GM21723 (cell line): ENCODE data around the gene UTF1.
"Not testable (repeated sequence)": the region's sequence is repeated elsewhere in the genome, so short reads cannot be mapped to it uniquely, and the experiment has no call there.

Experiments
- ATAC-seq: cut with Tn5 transposase; IDR thresholded peaks from one replicate; pipeline ENCODE4 v1.9.1; 2021; ENCODE audit warnings: mild to moderate bottlenecking, moderate library complexity; ENCODE audit not compliant: unreplicated experiment

Gene UTF1

DNA sequence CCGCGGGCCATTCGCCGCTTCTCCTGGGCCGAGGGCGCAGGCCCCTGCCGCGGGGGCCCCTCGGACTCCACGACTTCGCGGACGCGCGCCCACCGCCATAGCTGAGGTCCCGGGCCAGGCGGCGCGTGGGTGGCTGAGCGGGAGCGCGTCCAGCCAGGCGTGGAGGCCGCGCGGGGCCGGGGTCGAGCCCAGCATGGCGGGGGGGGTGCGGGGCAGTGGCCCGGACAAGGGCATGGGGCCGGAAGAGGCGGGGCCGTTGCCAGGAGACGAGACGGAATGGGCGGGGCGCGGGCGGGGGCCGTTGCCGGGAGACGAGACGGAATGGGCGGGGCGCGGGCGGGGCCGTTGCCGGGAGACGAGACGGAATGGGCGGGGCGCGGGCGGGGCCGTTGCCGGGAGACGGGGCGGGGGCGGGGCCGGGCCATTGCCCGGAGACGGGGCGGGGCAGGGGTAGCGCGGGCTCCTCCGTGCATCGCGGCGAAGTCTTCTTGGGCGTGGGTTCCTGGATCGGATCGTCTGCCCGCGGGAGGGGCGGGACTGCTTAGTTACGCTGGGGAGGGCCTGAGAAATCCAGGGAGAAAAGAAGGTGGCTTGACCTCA lies 31.8 kb downstream of the UTF1 start:
- ATAC-seq: peak; percentile 50

GRCh38 chr10:133262696-133263095 lies 32.7 kb downstream of the UTF1 start:
- no peak for ATAC-seq

DNA sequence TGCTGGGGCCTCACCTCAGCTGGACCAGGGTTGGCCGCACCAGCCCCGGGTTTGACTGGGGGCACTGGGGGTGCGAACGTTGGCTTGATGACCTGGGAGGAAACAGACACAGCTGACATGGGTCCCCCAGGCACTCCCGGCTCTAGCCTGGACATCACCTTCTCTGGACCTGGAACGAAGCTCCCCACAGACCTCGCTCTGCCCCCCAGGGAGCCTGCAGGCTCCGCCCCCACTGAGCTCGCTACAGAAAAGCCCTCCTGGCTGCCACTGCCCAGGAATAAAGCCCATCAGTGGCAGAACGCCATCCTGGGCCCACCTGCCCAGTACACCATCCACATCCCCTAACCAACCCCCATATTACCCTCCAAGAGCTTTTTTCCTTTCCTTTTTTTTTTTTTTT lies 33.7 kb downstream of the UTF1 start:
- no peak for ATAC-seq

DNA sequence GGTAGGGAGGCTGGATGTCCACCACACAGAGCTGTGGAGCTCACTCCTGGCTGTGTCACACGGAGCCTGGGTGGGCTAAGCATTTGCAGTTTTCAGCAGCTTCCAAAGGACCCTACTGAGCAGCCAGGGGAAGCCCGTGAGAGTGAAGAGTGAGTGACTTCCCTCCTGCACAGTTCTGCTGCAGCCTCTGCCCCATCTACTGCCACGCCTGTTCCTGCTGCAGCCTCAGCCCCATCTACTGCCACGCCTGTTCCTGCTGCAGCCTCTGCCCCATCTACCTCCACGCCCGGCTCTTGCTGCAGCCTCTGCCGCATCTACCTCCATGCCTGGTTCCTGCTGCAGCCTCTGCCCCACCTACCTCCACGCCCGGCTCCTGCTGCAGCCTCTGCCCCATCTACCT lies 34.4 kb downstream of the UTF1 start:
- no peak for ATAC-seq

- not testable (repeated sequence) for ATAC-seq
These were observed 35.0 kb downstream of the UTF1 start for GRCh38 chr10:133265052-133265451.

- no peak for ATAC-seq
These were observed 36.2 kb downstream of the UTF1 start for GRCh38 chr10:133266056-133266795.

DNA sequence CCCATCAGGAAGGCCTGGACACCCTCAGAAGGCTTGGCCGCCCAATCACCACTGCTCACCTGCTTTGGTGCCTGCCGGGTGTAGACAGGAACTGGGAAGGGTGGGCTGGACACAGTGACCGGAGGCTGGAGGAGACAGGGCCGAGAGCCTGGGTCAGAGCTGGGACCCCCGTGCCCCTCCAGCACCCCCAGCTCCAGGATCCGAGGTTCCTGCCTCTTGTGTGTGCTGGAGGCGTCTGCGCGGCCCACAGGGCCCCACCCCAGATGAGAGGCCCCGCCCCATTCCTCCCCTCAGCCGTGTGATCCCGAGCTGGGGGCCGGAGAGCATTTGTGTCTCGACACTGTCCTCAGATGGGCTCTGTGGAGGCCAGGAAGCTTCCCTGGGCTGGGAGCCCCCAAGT lies 37.3 kb downstream of the UTF1 start:
- no peak for ATAC-seq

DNA sequence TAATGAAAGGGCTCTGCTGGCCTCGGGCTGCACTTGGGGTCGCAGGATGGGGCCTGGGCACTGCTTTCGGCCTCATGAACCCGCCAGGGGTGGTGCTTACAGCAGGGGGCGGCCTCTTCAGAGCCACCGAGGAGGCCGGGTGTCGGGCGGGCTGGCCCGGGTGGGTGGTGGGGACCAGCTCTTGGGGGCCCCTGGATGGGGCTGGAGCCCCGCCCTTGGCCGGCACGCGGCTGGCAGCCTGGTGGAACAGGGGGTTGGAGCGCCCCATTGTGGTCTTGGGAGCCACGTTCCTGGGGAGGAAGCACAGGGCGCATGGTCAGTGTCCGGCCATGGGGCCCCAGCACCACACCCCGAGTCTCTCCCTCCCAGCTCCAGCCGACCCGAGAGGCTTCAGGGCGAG lies 37.8 kb downstream of the UTF1 start:
- no peak for ATAC-seq

GRCh38 chr10:133268532-133268931 lies 38.5 kb downstream of the UTF1 start:
- no peak for ATAC-seq

DNA sequence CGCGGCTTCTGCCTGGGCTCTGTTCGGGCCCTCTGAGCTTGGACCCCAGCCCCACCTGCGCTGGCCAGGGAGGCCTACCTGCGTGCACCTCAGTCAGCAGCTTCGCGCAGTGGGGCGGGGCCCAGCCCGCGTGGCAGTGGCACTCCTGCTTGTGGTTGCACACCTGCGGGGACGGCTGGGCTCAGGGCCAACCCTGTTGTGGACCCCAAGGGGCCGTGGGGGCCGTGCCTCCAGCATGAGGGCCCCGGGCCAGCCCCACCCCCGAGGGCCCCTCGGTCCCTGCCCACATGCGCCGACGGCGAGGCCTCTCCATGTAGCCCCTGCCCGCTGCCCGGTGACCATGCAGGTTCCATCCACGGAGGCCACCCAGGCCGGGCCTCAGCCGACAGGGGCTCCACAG lies 39.4 kb downstream of the UTF1 start:
- ATAC-seq: no peak

DNA sequence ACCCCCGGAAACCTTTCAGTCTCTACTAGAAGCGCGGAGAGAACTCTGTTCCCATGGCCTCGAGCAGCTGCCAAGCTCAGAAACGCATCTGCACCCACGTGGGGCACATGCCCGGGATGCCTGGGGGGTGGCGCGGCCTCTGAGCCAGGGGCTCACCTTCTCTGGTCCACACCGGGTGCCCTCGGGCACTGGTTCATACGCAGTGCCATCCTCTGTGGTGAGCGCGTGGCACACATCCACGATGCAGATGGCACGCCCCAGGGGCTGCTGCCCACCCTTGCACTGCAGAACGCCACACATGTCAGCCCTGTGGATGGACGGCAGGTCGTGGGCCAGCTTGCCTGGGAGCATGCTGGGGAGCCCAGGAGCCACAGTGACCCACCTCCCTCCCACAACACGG lies 40.2 kb downstream of the UTF1 start:
- ATAC-seq: no peak

DNA sequence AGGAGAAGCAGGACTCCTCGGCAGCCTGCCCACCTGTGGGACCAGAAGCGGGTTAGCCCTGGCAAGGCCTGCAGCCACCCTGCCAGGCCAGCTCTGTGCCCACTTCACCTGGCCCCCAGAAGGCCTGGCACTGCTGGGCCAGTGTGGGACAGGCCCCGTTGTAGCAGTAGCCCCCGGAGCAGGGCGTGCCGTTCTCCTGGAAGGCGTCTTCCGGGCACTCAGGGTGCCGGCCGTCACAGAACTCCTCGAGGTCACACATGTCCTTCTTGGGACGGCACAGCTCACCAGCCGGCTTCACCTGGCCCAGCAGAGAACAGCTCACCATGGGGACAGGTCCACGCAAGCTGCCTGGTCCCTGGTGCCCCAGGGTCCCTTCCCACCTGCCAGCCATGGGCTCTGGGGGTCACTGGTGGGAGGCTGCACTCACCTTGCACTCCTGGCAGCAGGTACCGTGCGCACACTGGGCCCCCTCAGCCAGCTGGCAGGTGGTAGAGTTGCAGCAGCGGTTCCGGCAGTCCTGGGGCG lies 40.8 kb downstream of the UTF1 start:
- no peak for ATAC-seq

DNA sequence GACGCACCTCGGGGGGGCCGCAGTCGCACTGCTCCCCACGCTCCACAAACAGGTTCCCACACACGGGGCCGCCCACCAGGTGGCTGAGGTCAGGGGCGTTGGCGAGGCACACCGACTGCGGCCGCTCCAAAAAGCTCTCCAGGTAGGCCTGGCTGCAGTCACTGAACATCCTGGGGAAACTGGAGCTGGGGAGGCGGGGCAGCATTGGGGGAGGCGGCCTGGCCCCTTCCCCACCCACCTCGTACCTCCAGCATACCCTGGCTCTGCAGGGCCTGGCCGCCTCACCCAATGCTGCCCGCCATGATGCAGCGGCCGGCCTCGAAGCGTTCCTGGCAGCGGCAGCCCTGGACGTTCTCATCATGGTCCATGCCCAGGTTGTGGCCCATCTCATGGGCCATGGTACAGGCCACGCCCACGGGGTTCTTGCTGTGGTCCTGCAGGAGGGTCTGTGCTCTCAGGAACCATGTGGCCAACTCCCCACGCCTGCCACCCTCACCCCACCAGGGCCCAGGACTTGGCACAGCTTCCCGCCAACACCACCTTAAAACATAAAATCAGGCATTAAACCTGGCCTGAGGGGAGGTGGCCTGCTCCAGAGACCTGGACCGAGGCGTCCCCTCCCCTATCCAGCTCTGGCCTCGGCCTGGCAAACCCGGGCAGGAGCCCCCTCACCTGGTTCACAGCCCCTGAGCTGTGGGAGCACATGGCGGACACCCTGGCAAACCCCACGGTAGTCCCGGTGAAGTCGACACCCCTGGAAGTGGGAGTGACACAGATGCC lies 41.7 kb downstream of the UTF1 start:
- no peak for ATAC-seq

DNA sequence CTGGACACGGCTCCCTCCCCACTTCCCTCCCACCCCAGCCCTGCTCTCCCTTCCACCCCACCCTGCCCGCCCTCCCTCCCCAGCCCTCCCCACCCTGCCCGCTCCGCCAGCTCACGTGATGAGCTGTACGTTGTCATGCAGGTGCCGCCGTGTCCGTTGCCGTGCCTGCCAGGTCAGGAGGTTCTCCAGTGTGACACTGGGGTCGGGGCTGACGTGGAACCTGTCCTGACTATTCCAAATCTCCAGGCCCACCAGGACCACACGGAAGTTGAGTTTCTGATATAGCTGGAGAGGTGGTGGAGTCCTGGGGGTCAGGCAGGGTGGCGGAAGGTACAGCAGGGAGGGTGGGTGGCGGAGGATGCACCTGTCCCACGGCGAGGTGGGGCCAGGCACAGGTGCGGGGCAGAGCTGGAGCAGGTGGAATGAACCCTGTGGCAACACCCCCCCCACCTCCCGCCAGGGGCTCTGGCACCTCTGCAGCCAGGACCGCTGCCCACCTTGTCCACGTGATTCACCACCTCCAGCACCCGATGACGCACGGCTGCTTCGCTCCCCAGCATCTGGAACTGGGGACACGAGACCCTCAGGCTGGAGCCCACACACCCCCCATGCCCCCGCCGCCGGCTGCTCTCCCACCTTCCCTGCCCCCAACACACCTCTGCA lies 42.4 kb downstream of the UTF1 start:
- ATAC-seq: no peak

DNA sequence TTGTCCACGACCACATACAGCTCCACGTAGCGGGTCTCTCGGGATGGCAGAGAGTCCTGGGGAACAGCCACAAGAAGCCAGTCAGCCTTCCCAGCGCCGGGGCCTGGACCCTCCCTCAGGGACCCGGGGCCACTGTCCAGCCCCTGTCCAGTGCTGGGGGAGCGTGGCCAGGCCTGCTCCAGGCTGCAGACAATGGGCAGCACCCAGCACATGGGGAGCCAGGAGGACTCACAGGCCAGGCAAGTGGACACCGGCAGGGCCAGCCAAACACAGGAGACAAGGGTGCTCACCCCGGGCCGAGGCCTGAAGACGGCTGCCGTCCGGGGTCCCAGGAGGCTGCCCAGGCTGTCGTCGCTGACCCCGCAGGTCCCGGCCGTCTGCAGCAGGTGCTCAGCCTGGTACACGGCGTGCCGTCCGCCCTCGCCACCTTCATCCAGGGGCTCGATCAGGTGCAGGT lies 43.0 kb downstream of the UTF1 start:
- no peak for ATAC-seq

- no peak for ATAC-seq
These were observed 43.6 kb downstream of the UTF1 start for GRCh38 chr10:133273534-133274143.

GRCh38 chr10:133274751-133275683 lies 45.0 kb downstream of the UTF1 start:
- ATAC-seq: peak; percentile 52

GRCh38 chr10:133275684-133276092 lies 45.7 kb downstream of the UTF1 start:
- peak; percentile 39 for ATAC-seq

- ATAC-seq: no peak
These were observed 46.0 kb downstream of the UTF1 start for GRCh38 chr10:133276100-133276434.
